T-helper 1 cell treated with Interleukin-12 subunit alpha and Interleukin-12 subunit beta and Interleukin-4 antibody, amounts not matched to agents 30 μg/mL and 1 μg/mL, for 36 hours (primary cell): ENCODE measurements around the gene PRSS48.
A peak's percentile ranks its signal among the peaks of the same experiment; 100 is the strongest.
"Not testable (repeated sequence)": the region's sequence is repeated elsewhere in the genome, so short reads cannot be mapped to it uniquely, and the experiment has no call there.

Source experiments
- H3K27ac Mint-ChIP-seq: one replicate; pipeline ENCODE4 v1.8.0; 2021; ENCODE audit warnings: mild to moderate bottlenecking, mixed read lengths
- H3K27me3 Mint-ChIP-seq: one replicate; pipeline ENCODE4 v1.8.0; 2021; ENCODE audit warnings: low read depth, mixed read lengths
- H3K36me3 Mint-ChIP-seq: one replicate; pipeline ENCODE4 v1.8.0; 2021; ENCODE audit warnings: low read depth, mixed read lengths
- H3K4me1 Mint-ChIP-seq: one replicate; pipeline ENCODE4 v1.8.0; 2021; ENCODE audit warnings: low read depth, mixed read lengths
- H3K4me3 Mint-ChIP-seq: one replicate; pipeline ENCODE4 v1.8.0; 2021; ENCODE audit warnings: mild to moderate bottlenecking, moderate library complexity, mixed read lengths
- H3K9me3 Mint-ChIP-seq: one replicate; pipeline ENCODE4 v1.8.0; 2021; ENCODE audit warnings: mixed read lengths

The PRSS48 gene

GRCh38 chr4:151318307-151319006 is 41.5 kb downstream of the PRSS48 start:
- Mint-ChIP-seq H3K9me3 (no peaks in the 10 kb centered on the region), H3K27me3 (peaks cover 33% of the 10 kb centered on the region), H3K4me3 (no peak overlapping the region), H3K4me1 (no peaks in the 10 kb centered on the region), H3K27ac (no peak overlapping the region), H3K36me3 (no peaks in the 10 kb centered on the region)

DNA sequence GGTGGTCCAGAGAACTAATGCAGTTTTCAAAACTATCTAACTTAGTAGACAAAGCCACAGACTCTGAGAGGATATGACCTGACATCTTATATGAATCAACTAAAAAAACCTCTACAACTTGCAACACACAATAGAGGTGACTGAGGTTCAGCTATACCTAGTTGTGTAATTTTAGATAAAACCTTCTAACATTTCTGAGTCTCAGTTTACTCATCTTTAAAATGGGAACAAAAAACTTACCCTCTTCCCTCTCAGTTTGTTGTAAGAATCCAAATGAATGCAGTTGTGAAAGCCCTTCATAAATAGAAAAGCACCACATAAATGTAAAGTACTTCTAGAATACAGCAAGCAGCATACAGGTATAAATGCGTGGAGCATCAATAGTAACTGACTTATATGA is 42.5 kb downstream of the PRSS48 start:
- Mint-ChIP-seq H3K9me3 (no peaks in the 10 kb centered on the region), H3K4me3 (no peak overlapping the region), H3K27ac (no peak overlapping the region), H3K36me3 (no peaks in the 10 kb centered on the region), H3K27me3 (peaks cover 43% of the 10 kb centered on the region), H3K4me1 (no peaks in the 10 kb centered on the region)

DNA sequence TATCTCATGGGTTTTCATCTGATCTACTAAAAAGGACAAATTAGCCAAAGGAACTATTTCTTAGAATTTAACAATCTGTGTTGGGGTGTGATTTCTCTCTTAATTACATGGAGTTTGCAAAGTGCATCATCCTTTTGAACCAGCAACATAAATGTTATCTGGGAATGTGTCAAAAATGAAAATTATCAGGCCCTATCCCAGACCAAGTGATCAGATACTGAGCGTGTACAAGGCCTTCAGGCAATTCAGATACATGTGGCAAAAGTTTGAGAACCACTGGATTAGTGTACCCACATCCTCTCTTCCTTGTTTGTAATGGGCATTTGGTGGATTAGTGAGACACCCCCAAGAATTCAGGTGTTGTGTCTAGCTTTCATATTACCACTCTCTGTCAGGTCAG is 44.6 kb downstream of the PRSS48 start:
- H3K36me3 Mint-ChIP-seq = no peaks in the 10 kb centered on the region
- no peak overlapping the region for H3K4me3 Mint-ChIP-seq
- H3K4me1 Mint-ChIP-seq = no peaks in the 10 kb centered on the region
- no peaks in the 10 kb centered on the region for H3K9me3 Mint-ChIP-seq
- peaks cover 57% of the 10 kb centered on the region for H3K27me3 Mint-ChIP-seq
- no peak overlapping the region for H3K27ac Mint-ChIP-seq

DNA sequence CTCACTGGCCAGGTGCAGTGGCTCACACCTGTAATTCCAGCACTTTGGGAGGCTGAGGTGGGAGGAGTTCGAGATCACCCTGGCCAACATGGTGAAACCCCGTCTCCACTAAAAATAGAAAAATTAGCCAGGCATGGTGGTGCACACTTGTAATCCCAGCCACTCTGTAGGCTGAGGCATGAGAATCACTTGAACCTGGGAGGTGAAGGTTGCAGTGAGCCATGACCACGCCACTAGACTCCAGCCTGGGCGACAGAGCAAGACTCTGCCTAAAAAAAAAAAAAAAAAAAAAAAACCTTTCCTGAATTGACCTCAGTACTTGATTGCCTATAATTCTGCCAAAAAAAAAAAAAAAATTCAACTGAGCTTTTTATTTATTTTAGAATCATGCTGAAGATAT is 45.2 kb downstream of the PRSS48 start:
- not testable (repeated sequence) for H3K9me3 Mint-ChIP-seq, H3K4me3 Mint-ChIP-seq, H3K27ac Mint-ChIP-seq, H3K4me1 Mint-ChIP-seq, H3K36me3 Mint-ChIP-seq
- H3K27me3 Mint-ChIP-seq = peaks cover 63% of the 10 kb centered on the region

DNA sequence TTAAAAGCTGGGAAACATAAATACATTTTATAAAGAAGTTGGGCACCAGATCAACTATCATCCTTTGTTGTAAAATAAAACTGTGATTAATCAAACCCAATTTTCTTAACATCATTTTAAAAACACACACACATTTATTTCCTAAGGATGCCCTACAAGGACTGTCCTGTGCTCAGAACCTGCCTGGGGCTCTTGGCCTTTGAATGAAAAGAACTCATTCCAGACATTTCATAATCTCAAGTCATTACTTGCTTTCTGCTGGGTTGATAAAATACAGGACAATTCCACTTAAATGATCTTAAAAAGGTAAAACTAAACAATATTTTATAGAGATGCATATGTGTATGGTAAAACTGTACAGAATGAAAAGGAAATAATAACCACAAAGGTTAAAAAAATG is 45.6 kb downstream of the PRSS48 start:
- Mint-ChIP-seq H3K27ac (no peak overlapping the region), H3K4me3 (no peak overlapping the region), H3K27me3 (peaks cover 64% of the 10 kb centered on the region), H3K36me3 (no peaks in the 10 kb centered on the region), H3K9me3 (no peaks in the 10 kb centered on the region), H3K4me1 (no peaks in the 10 kb centered on the region)

- Mint-ChIP-seq H3K27ac (no peak overlapping the region), H3K4me3 (no peak overlapping the region), H3K27me3 (peaks cover 70% of the 10 kb centered on the region), H3K4me1 (no peaks in the 10 kb centered on the region), H3K9me3 (no peaks in the 10 kb centered on the region), H3K36me3 (no peaks in the 10 kb centered on the region)
Measured at GRCh38 chr4:151323667-151324066, 46.7 kb downstream of the PRSS48 start.

- Mint-ChIP-seq H3K4me3 (no peak overlapping the region), H3K4me1 (no peaks in the 10 kb centered on the region), H3K36me3 (no peaks in the 10 kb centered on the region), H3K27ac (no peak overlapping the region), H3K9me3 (no peaks in the 10 kb centered on the region), H3K27me3 (peaks cover 75% of the 10 kb centered on the region)
Measured at GRCh38 chr4:151324124-151324751, 47.3 kb downstream of the PRSS48 start.

GRCh38 chr4:151324752-151325110 is 47.8 kb downstream of the PRSS48 start:
- H3K4me1 Mint-ChIP-seq = no peaks in the 10 kb centered on the region
- no peak overlapping the region for H3K27ac Mint-ChIP-seq
- H3K9me3 Mint-ChIP-seq = no peaks in the 10 kb centered on the region
- peaks cover 72% of the 10 kb centered on the region for H3K27me3 Mint-ChIP-seq
- H3K4me3 Mint-ChIP-seq = no peak overlapping the region
- H3K36me3 Mint-ChIP-seq = no peaks in the 10 kb centered on the region

DNA sequence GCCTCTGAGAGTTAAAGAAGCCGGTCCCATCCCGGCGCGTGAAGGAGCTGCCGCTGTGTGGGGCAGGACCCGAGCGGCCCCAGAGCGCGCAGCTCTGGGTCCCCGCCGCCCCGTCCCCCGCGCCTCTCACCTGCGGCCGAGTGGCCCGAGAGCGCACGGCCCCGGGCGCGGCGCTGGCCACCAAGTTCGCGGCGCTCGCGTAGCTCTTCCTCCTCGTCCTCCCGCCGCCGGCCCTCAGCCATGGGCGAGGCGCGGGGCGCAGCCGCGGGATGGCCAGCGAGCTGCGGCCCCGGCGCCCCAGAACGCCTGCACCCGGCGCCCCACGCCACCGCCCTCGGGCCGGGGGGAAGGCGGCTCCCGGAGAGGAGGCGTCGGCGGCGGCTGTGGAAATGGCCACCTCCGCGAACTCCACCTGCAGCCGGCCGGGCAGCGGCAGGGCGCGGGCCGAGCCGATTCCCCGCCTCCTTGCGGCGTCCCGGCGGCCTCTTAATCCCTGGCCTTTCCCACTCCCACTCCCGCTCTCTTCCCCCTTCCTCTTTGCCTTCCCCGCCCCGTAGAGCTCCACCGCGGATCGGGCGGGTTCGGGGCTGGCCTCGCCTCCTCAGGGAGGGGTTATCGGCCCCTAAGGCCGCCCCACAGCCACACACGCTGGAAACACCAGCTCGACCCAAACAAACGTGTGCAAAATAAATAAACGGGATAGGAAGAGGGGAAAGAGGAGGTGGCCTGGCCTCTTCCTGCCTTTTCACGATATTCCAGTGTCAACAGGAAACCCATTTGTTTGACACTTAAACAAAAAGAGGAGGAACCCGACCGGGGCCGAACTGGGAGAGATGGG is 48.4 kb downstream of the PRSS48 start, which contains the start of gene SH3D19:
TSS of gene SH3D19 (minus strand) at position 495 of the 838 bp plus-strand sequence. CDS start at position 242, 253 bp downstream.
- H3K9me3 Mint-ChIP-seq = no peaks in the 10 kb centered on the region
- no peak within 1 kb of the TSS for H3K27ac Mint-ChIP-seq
- peaks cover 68% of the 10 kb centered on the region for H3K27me3 Mint-ChIP-seq
- peak within 1 kb of the TSS; percentile 68 for H3K4me3 Mint-ChIP-seq
- H3K36me3 Mint-ChIP-seq = no peaks in the 10 kb centered on the region
- no peaks in the 10 kb centered on the region for H3K4me1 Mint-ChIP-seq

DNA sequence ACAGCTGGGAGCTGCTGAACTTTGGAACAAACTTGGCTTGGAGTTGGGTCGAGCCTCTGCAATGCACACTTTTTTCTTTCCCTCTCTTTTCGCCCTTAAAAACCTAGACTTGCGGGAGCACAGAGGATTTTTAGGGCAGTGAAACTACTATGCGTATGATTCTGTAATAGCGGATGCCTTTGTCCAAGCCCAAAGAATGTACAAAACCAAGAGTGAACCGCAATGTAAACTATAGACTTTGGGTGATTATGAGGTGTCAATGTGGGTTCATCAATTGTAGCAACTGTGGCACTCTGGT is 48.9 kb downstream of the PRSS48 start:
- no peak overlapping the region for H3K4me3 Mint-ChIP-seq
- no peaks in the 10 kb centered on the region for H3K36me3 Mint-ChIP-seq
- H3K27ac Mint-ChIP-seq = no peak overlapping the region
- no peaks in the 10 kb centered on the region for H3K4me1 Mint-ChIP-seq
- H3K27me3 Mint-ChIP-seq = peaks cover 67% of the 10 kb centered on the region
- H3K9me3 Mint-ChIP-seq = peaks cover 3% of the 10 kb centered on the region

DNA sequence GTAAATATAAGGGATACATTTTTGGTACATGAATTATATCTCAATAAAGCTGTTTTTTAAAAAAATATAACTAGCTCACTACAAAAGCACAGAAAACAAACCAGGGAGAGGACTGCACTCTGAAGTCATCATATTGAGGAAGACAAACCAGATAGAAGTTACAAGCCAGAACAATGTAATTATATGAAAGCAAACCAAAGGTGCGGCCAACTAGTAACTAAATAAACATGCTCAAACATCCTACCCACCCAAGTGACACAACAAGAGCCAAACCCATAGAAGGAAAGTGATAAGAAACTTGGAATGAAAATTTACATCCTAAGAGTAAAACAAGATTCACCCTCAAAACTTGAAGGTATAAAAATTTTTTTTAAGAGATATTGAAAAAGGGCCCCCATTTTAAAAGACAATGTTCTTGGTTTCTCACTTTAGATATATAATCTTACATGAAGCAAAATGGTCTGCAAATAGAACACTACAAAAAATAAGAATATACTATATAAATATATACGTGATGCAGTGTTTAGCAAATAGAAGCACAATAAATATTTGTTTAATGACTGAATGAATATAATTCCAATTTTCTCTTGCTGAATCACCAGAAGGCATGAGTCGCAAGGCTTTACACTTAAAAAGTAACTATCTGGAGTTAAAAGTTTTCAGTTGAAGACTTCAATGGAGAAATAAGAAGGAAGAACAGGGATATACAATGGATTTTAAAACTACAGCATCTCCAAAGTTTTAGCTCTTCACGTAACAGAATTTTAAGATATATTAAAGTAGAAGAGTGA is 52.5 kb downstream of the PRSS48 start:
- Mint-ChIP-seq H3K4me3 (no peak overlapping the region), H3K9me3 (peaks cover 3% of the 10 kb centered on the region), H3K27ac (no peak overlapping the region), H3K4me1 (no peaks in the 10 kb centered on the region), H3K36me3 (no peaks in the 10 kb centered on the region), H3K27me3 (peaks cover 36% of the 10 kb centered on the region)

GRCh38 chr4:151331276-151332042 is 54.5 kb downstream of the PRSS48 start:
- H3K9me3 Mint-ChIP-seq = peaks cover 3% of the 10 kb centered on the region
- H3K4me3 Mint-ChIP-seq = no peak overlapping the region
- H3K27me3 Mint-ChIP-seq = peaks cover 22% of the 10 kb centered on the region
- no peaks in the 10 kb centered on the region for H3K36me3 Mint-ChIP-seq
- no peaks in the 10 kb centered on the region for H3K4me1 Mint-ChIP-seq
- H3K27ac Mint-ChIP-seq = no peak overlapping the region

DNA sequence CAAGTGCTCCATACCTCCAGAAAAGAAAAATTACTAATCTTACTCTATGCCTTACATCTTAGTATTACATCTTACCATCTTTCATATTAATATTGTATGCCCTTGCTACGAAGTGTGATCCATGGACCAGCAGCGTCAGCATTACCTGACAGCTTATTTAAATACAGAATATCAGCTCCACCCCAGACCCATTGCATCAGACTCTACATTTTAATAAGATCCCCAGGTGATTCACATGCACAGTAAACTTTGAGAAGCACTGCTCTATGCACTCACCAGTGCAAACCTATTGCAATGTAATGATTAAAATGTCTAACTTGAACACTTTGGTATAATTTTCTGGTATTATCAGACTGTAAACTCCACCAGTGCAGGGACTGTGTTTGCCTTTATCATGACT is 62.5 kb downstream of the PRSS48 start:
- Mint-ChIP-seq H3K27ac (no peak overlapping the region), H3K4me3 (no peak overlapping the region), H3K36me3 (no peaks in the 10 kb centered on the region), H3K27me3 (peaks cover 5% of the 10 kb centered on the region), H3K4me1 (no peaks in the 10 kb centered on the region), H3K9me3 (no peaks in the 10 kb centered on the region)
